Immature natural killer cell (primary cell): ENCODE data around the gene BST2. TPM values are rescaled to one million over a fixed set of nuclear protein-coding genes. Genes with fewer than 3 reads are reported as not detected.

Experiments
- DNase-seq, 3 donors: peaks; one replicate each; pipeline ENCODE4 v3.0.0; 2022; ENCODE audit warnings: mixed read lengths in 1 of 3
- H3K27ac Mint-ChIP-seq, 6 donors: one replicate each; pipeline ENCODE4 v1.8.0; 2020; ENCODE audit warnings: mixed read lengths in 6 of 6, mild to moderate bottlenecking in 5 of 6, inconsistent platforms in 4 of 6, moderate library complexity in 3 of 6
- H3K27me3 Mint-ChIP-seq, 3 donors: one replicate each; pipeline ENCODE4 v1.8.0; 2020 to 2021; ENCODE audit warnings: low read depth in 3 of 3, mild to moderate bottlenecking in 3 of 3, mixed read lengths in 3 of 3, moderate library complexity in 3 of 3, inconsistent platforms in 1 of 3
- H3K36me3 Mint-ChIP-seq, 3 donors: one replicate each; pipeline ENCODE4 v1.8.0; 2020; ENCODE audit warnings: mixed read lengths in 3 of 3, inconsistent platforms in 2 of 3, mild to moderate bottlenecking in 2 of 3
- H3K4me1 Mint-ChIP-seq, 2 donors: one replicate each; pipeline ENCODE4 v1.8.0; 2020; ENCODE audit warnings: inconsistent platforms in 2 of 2, mild to moderate bottlenecking in 2 of 2, mixed read lengths in 2 of 2, moderate library complexity in 1 of 2
- H3K4me3 Mint-ChIP-seq, 5 donors: one replicate each; pipeline ENCODE4 v1.8.0; 2020; ENCODE audit warnings: mild to moderate bottlenecking in 5 of 5, mixed read lengths in 5 of 5, inconsistent platforms in 3 of 5, moderate library complexity in 3 of 5
- H3K9me3 Mint-ChIP-seq, 6 donors: one replicate each; pipeline ENCODE4 v1.8.0; 2020; ENCODE audit warnings: mild to moderate bottlenecking in 6 of 6, mixed read lengths in 6 of 6, inconsistent platforms in 4 of 6, moderate library complexity in 3 of 6
- polyA plus RNA-seq, 3 donors: library from polyadenylated mRNA; unstranded; fragments of 300-500 nt; fragmentation: Illumina TruSeq; gene quantifications; one replicate each; pipeline ENCODE4 v1.2.3, GENCODE V29; 2021

BST2 gene
- polyA plus RNA-seq, 3 donors from 2014 or later: 326 to 394 (median 383) TPM

DNA sequence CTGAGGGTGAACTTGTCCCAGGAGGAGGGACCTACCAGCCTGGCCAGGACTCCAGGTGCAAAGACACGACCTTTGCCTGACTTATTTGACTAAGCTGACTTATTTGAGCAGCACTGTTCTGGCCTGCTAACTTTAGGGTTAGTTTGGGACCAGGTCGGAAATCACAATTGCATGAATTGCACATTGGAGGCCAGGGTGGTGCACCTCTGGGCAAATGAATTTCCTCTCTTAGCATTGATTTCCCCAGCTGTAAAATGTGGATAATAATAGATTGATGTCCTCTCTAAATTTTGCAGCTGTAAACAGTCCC lies 1.4 kb upstream of the BST2 start:
- Mint-ChIP-seq H3K27me3 (peaks cover 4% of the 10 kb centered on the region in 3 donors), H3K4me1 (peaks cover 53 to 56% of the 10 kb centered on the region in 2 donors), H3K9me3 (no peaks in the 10 kb centered on the region), H3K36me3 (peaks cover 0 to 7% (median 0%) of the 10 kb centered on the region in 3 donors), H3K27ac (peak overlapping the region; percentile 89 to 97 (median 94)), H3K4me3 (peak overlapping the region; percentile 87 to 96 (median 95))
- DNase-seq: no peak

DNA sequence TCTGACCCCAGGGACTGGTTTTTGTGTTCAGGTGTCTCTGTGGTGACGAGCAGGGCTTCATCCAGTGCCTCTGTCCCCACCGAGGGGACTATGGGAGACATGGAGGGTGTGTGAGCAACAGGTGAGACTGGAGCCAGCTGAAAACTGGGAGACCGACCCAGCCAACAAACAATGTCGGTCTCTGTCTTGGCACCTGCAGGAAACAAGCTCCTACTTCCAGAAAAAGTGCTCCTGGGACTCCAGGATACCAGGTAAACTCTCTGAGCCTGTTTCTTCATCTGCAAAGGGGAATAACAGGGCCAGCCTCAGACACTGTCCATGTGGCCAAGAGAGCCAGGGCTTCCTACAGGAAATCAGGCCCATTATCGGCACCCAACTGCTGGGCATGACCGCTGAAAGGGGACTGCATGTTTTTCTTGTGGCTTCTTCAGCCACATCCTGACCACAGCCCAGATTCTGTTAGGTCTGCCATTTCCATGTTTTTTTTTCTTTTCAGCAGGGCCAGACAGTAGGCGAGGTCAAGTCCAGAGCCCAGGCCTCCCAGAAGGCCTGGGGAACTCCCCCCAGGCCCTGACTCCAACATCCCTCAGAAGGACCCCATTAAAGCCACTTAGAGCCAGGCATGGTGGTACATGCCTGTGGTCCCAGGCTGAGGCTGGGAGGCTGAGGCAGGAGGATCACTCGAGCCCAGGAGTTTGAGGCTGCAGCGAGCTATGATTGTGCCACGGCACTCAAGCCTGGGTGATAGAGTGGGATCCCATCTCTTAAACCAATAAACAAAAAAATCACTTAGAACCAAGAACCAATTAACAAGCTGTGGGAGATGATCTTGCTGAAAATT lies 836 bp upstream of the BST2 start:
- peak overlapping the region; percentile 89 to 97 (median 94) for H3K27ac Mint-ChIP-seq
- H3K27me3 Mint-ChIP-seq: peaks cover 4% of the 10 kb centered on the region in 3 donors
- H3K4me3 Mint-ChIP-seq: peak overlapping the region; percentile 87 to 96 (median 95)
- no peaks in the 10 kb centered on the region for H3K9me3 Mint-ChIP-seq
- H3K4me1 Mint-ChIP-seq: peaks cover 53 to 56% of the 10 kb centered on the region in 2 donors
- peak; percentile 58 to 72 (median 71) for DNase-seq
- H3K36me3 Mint-ChIP-seq: peaks cover 0 to 8% (median 3%) of the 10 kb centered on the region in 3 donors

DNA sequence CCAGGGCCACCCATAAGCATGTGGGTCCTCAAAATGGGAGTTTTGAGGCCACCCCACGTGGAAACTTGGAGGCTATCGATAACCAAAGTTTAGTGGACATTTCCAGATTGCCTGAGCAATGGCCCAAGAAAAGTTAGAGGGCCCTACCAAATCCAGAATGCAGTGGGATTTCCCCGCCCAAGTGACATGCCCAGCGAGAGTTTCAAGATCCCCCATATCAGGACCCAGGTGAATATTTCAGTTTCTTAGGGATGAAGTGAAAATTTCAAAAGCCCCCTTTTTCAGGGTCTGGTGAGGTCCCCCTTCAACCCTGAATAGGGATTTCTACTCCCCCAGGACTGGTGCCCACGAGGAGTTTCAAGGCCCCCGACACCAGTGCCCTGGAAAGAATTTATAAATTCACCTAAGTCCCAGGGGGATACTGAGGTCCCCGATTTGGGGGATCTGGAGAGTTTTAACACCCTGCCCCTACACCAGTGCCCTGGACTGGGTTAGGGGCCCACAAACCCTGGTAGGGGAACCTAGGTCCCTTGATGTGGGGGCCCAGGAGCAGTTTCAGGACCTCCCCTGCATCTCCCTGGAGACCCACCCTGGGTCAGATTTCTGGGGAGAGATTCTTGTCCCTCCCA lies 695 bp downstream of the BST2 start:
- no peak for DNase-seq
- Mint-ChIP-seq H3K27ac (peak overlapping the region; percentile 89 to 97 (median 94)), H3K4me3 (peak overlapping the region; percentile 87 to 96 (median 95)), H3K4me1 (peaks cover 53 to 56% of the 10 kb centered on the region in 2 donors), H3K9me3 (no peaks in the 10 kb centered on the region), H3K27me3 (peaks cover 4% of the 10 kb centered on the region in 3 donors), H3K36me3 (peaks cover 0 to 8% (median 3%) of the 10 kb centered on the region in 3 donors)

GRCh38 chr19:17404015-17404414 lies 1.4 kb downstream of the BST2 start:
- peaks cover 4% of the 10 kb centered on the region in 3 donors for H3K27me3 Mint-ChIP-seq
- peaks cover 0 to 8% (median 3%) of the 10 kb centered on the region in 3 donors for H3K36me3 Mint-ChIP-seq
- no peak for DNase-seq
- H3K27ac Mint-ChIP-seq: peak overlapping the region; percentile 83 to 97 (median 88)
- peak overlapping the region; percentile 87 to 96 (median 95) for H3K4me3 Mint-ChIP-seq
- H3K9me3 Mint-ChIP-seq: no peaks in the 10 kb centered on the region
- peaks cover 53 to 56% of the 10 kb centered on the region in 2 donors for H3K4me1 Mint-ChIP-seq

GRCh38 chr19:17402982-17403855 lies 2.2 kb downstream of the BST2 start:
- H3K4me3 Mint-ChIP-seq: peak overlapping the region; percentile 87 to 96 (median 95)
- peak in 1 of 3 donors; percentile 28 for DNase-seq
- H3K36me3 Mint-ChIP-seq: peaks cover 0 to 8% (median 3%) of the 10 kb centered on the region in 3 donors
- H3K4me1 Mint-ChIP-seq: peaks cover 53 to 56% of the 10 kb centered on the region in 2 donors
- peaks cover 4% of the 10 kb centered on the region in 3 donors for H3K27me3 Mint-ChIP-seq
- H3K9me3 Mint-ChIP-seq: no peaks in the 10 kb centered on the region
- H3K27ac Mint-ChIP-seq: peak overlapping the region in 4 of 6 donors; percentile 75 to 94 (median 82)

DNA sequence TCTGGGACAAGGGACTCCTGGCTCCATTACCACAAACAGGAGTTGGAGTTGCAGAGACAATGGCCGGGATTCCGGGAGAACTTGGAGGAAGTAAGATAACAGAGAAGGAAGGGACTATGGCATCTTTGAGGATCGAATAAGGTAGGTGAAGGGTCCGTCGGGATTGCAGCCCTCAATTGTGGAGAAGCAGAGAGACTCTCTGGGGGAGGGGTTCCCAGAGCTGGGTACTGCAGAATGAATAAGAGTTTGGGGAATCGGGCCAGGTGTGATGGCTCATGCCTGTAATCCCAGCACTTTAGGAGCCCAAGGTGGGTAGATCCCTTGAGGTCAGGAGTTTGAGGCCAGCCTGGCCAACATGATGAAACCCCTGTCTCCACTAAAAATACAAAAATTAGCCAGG lies 3.8 kb downstream of the BST2 start:
- Mint-ChIP-seq H3K9me3 (no peaks in the 10 kb centered on the region), H3K4me3 (no peak overlapping the region), H3K4me1 (peaks cover 38 to 40% of the 10 kb centered on the region in 2 donors)

GRCh38 chr19:17398902-17399527 lies 6.4 kb downstream of the BST2 start:
- Mint-ChIP-seq H3K27me3 (peaks cover 0 to 2% (median 0%) of the 10 kb centered on the region in 3 donors), H3K4me1 (peaks cover 17 to 24% of the 10 kb centered on the region in 2 donors), H3K27ac (peak overlapping the region in 1 of 6 donors; percentile 40), H3K36me3 (peaks cover 0 to 8% (median 3%) of the 10 kb centered on the region in 3 donors), H3K4me3 (no peak overlapping the region), H3K9me3 (no peaks in the 10 kb centered on the region)
- DNase-seq: no peak

More for the DNA sequence above, 3.8 kb downstream of the BST2 start:
- DNase-seq: no peak
- Mint-ChIP-seq H3K27ac (no peak overlapping the region), H3K36me3 (peaks cover 0 to 8% (median 3%) of the 10 kb centered on the region in 3 donors), H3K27me3 (peaks cover 4% of the 10 kb centered on the region in 3 donors)

DNA sequence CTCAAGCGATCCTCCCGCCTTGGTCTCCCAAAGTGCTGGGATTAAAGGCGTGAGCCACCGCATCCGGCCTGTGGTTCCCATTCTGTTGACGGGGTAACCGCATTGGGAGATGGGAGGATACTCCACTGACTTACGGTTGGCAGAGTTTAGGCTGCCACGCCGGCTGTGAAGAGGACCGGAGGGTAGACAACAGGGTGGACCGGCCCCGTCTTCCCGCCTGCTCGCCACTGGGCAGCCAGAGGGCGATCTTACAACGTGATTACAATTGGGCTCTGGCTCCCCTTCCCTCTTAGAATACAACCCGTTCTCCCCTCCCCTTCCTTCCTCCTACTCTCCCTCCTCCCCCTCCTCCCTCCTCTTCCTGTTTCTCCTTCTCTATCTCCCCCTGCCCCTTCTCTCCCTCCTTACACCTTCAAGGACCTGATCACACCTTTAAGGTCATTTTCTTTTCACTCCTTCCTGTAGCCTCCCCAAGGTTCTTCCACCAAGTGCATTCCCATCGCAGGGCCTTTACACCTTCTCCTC lies 10.5 kb downstream of the BST2 start:
- H3K27me3 Mint-ChIP-seq: peaks cover 0 to 7% (median 0%) of the 10 kb centered on the region in 3 donors
- H3K4me3 Mint-ChIP-seq: peak overlapping the region in 1 of 5 donors; percentile 21
- no peaks in the 10 kb centered on the region for H3K36me3 Mint-ChIP-seq
- H3K27ac Mint-ChIP-seq: peak overlapping the region in 3 of 6 donors; percentile 44 to 73 (median 53)
- peak; percentile 32 to 52 (median 42) for DNase-seq
- H3K9me3 Mint-ChIP-seq: no peaks in the 10 kb centered on the region
- peaks cover 14 to 26% of the 10 kb centered on the region in 2 donors for H3K4me1 Mint-ChIP-seq

DNA sequence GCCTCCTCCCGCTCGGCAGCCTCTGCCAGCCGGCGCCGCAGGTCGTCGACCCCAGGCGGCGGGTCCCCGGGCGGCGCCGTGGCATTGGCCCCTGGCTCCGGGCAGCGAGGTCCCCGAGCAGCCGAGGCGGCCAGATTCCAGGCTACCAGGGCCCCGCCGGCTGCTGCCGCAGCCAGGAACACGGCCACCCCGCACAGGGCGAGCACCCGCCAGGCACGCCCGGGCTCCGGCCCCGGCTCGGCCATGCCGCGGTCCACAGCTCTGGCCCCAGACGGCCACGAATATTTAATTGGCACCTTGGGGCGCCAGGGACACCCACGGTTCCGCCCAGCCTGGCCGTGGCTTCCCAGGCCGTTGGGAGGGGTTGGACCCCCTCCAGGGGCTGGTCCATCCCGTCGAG lies 11.5 kb downstream of the BST2 start, which contains the start of gene CCDC194:
CCDC194 (minus strand) TSS at position 283 of the 400 bp plus-strand sequence; CDS start at position 245, 38 bp downstream.
- no peaks in the 10 kb centered on the region for H3K9me3 Mint-ChIP-seq
- H3K27me3 Mint-ChIP-seq: peaks cover 0 to 7% (median 0%) of the 10 kb centered on the region in 3 donors
- no peak for DNase-seq
- H3K4me1 Mint-ChIP-seq: peaks cover 14 to 26% of the 10 kb centered on the region in 2 donors
- peak within 1 kb of the TSS in 3 of 6 donors; percentile 44 to 73 (median 53) for H3K27ac Mint-ChIP-seq
- peak within 1 kb of the TSS in 1 of 5 donors; percentile 21 for H3K4me3 Mint-ChIP-seq
- H3K36me3 Mint-ChIP-seq: no peaks in the 10 kb centered on the region

DNA sequence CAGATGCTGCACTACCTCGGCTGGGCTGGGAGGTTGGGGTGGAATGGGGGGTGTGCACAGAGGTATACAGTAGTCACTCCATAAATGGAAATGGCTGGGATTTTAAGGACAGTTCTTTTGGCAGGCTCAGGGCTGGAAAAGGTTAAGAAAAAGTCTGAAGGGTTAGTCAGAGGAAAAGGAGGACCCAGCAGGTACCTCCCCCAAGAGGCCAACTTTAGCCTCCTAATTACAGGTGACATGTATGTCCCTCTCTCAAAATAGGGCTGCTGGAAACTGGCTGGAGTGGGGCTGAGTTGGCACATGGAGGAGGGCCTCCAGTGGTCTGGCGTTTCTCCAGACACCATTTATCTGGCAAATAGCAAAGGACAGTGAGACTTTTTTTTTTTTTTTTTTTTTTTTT lies 12.4 kb downstream of the BST2 start:
- peaks cover 0 to 7% (median 0%) of the 10 kb centered on the region in 3 donors for H3K27me3 Mint-ChIP-seq
- no peak overlapping the region for H3K4me3 Mint-ChIP-seq
- DNase-seq: no peak
- H3K4me1 Mint-ChIP-seq: peaks cover 14 to 26% of the 10 kb centered on the region in 2 donors
- H3K27ac Mint-ChIP-seq: no peak overlapping the region
- H3K9me3 Mint-ChIP-seq: no peaks in the 10 kb centered on the region
- H3K36me3 Mint-ChIP-seq: no peaks in the 10 kb centered on the region

GRCh38 chr19:17391371-17392151 lies 13.9 kb downstream of the BST2 start:
- Mint-ChIP-seq H3K4me3 (peak overlapping the region; percentile 70 to 82 (median 80)), H3K9me3 (no peaks in the 10 kb centered on the region), H3K27me3 (peaks cover 0 to 7% (median 0%) of the 10 kb centered on the region in 3 donors), H3K4me1 (peaks cover 14 to 26% of the 10 kb centered on the region in 2 donors), H3K36me3 (no peaks in the 10 kb centered on the region), H3K27ac (peak overlapping the region in 4 of 6 donors; percentile 35 to 69 (median 57))
- no peak for DNase-seq
